ENCODE measurements around the gene NGRN.

The NGRN gene, protein sequence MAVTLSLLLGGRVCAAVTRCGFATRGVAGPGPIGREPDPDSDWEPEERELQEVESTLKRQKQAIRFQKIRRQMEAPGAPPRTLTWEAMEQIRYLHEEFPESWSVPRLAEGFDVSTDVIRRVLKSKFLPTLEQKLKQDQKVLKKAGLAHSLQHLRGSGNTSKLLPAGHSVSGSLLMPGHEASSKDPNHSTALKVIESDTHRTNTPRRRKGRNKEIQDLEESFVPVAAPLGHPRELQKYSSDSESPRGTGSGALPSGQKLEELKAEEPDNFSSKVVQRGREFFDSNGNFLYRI

DNA sequence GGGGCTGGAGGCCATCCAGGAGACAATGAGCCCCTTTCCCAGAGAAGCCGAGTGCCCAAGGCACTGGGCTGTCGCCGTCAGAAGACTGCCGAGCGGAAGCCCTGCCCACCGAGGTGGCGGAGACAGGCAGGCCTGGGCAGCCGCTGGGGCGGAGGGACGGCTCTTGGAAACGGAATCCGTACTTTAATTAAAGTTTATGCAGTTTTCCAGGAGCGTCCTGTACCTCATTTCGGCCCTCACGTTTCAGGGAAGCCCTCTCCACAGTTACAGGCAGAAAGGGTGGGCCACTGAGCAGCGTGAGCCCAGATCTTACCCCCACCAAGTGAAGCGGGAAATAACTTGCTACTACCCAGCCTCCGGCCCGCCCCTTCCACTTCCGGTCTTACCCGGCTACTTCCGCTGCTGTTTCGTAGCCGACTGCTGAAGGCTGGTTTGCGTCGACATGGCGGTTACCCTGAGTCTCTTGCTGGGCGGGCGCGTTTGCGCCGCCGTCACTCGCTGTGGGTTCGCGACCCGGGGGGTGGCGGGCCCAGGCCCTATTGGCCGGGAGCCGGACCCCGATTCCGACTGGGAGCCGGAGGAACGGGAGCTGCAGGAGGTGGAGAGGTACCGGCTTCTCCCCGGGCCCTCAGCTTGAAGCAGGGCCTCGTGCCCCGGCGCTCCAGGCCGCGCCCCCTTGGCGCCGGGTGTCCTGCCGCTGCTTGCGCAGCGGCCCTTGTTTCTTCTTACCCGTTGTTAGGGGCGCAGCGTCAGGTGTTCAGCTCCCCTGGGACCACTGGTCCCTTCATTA is at the start of gene NGRN:
Gene NGRN, plus strand, starts transcription at position 402 of the 790 bp plus-strand sequence. Its CDS starts 41 bp downstream, at position 443.
- Histone ChIP-seq H3K4me1 (peaks cover 0 to 48% (median 30%) of the 10 kb centered on the region in 4 donors), H3K9me3 (no peaks in the 10 kb centered on the region)
- intact Hi-C loops (cut with DNase I; ENCODE audit: low total_unique reads), result no loop called here

DNA sequence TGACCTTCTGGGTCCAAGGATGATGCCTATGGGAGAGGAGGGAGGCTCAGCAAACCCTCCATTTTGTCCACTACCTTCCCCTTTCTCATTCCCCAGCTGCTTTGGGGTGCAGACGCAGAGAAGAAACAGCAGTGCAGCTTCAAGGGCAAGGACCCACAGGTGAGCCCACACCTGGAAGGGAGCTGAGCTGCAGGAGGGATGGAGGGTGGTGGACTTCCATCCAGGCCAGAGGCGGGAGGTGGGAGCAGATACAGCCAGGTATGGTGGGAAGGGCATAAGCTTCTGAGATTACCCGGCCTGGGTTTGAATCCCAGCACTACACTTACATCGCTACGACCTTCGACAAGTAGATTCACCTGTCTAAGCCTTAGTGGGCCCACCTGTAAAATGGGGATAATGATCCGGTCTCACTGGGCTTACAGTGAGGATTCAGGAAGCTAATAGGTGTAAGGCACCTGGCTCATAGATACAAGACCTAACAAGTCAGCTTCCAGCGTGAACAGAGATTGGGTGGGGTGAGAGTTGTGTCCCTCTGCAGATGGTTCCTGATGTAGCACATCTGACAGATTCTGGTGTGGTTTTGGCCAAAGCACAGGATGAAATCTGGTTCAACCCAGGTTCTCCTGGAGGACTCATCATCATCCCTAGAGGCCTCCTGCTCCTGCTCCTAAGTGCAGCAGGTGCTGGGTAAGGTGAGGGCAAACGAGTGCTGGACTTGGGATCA is 47.6 kb upstream of the NGRN start:
- DNase-seq, result no peak
- H3K36me3 ChIP-seq, result peaks cover 0 to 46% (median 15%) of the 10 kb centered on the region in 3 donors
- intact Hi-C loops (cut with DNase I; ENCODE audit: low total_unique reads), result no loop called here
- no peaks in the 10 kb centered on the region for H3K27me3 ChIP-seq
- H3K27ac ChIP-seq, result no peak overlapping the region
- H3K9me3 ChIP-seq, result no peaks in the 10 kb centered on the region
- H3K4me3 ChIP-seq, result no peak overlapping the region
- TF ChIP-seq, protein P1, sequence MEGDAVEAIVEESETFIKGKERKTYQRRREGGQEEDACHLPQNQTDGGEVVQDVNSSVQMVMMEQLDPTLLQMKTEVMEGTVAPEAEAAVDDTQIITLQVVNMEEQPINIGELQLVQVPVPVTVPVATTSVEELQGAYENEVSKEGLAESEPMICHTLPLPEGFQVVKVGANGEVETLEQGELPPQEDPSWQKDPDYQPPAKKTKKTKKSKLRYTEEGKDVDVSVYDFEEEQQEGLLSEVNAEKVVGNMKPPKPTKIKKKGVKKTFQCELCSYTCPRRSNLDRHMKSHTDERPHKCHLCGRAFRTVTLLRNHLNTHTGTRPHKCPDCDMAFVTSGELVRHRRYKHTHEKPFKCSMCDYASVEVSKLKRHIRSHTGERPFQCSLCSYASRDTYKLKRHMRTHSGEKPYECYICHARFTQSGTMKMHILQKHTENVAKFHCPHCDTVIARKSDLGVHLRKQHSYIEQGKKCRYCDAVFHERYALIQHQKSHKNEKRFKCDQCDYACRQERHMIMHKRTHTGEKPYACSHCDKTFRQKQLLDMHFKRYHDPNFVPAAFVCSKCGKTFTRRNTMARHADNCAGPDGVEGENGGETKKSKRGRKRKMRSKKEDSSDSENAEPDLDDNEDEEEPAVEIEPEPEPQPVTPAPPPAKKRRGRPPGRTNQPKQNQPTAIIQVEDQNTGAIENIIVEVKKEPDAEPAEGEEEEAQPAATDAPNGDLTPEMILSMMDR (IDR thresholded peaks at IDR 0.05), result no peak
- H3K4me1 ChIP-seq, result peaks cover 0 to 18% (median 14%) of the 10 kb centered on the region in 4 donors

More for the DNA sequence above, at the start of gene NGRN:
- H3K27ac ChIP-seq, result peak within 1 kb of the TSS; percentile 90 to 95
- H3K36me3 ChIP-seq, result peaks cover 7 to 20% (median 19%) of the 10 kb centered on the region in 3 donors
- H3K27me3 ChIP-seq, result no peaks in the 10 kb centered on the region
- DNase-seq, result peak; percentile 93 to 96
- H3K4me3 ChIP-seq, result peak within 1 kb of the TSS; percentile 73 to 83
- TF ChIP-seq, protein P1 (IDR thresholded peaks at IDR 0.05), result no peak

DNA sequence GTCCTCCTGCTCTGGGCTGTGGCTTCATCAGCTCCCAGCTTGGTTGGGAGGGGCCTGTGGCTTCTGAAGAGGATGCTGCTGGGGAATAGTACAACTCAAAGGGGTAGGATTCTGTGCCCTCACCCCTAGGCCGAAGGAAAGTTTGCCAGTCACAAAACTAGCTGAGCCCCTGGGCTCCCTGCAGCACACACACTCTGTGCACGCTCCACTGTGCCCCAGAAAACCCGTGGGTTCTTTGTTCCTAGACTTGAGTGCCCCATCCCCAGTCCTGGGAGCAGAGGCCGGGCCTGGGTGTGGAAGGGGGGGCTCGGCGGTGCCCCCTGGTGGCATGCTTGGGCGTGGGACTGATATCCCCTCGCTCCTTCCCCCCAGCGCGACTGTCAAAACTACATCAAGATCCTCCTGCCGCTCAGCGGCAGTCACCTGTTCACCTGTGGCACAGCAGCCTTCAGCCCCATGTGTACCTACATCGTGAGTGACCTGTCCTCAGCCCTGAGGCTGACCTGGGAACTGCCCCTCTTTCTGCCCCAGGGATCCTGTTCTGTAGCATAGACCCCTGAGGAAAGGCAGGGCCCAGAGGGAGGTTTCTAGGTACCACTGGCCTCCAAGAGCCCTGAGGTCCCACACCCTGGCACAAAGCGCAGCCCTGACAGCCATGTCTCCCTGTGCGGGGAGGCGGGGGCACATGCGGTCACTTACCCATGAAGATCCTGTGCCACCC is 45.9 kb upstream of the NGRN start:
- intact Hi-C loops (cut with DNase I; ENCODE audit: low total_unique reads), result no loop called here
- DNase-seq, result no peak

DNA sequence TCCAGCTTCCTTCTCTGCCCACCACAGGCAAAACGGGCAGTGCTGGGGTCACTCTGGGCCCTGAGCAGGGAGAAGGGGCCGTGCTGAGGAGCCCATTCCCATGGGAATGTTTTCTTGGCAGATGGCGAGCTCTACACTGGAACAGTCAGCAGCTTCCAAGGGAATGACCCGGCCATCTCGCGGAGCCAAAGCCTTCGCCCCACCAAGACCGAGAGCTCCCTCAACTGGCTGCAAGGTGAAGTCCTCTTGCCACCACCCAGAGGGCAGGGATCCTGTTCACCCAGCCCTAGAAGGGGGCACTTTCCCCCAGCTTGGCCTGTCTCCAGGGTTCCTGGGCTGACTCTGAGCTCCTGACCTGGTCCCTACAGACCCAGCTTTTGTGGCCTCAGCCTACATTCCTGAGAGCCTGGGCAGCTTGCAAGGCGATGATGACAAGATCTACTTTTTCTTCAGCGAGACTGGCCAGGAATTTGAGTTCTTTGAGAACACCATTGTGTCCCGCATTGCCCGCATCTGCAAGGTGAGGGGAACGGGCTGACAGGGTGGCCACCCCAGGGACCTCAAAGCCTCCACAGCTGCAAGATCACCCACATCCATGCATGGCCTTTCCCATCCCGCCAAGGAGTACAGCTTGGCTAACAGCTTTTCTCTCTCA is 44.1 kb upstream of the NGRN start:
- H3K9me3 ChIP-seq, result no peaks in the 10 kb centered on the region
- DNase-seq, result peak; percentile 83 to 95
- peaks cover 32 to 81% (median 49%) of the 10 kb centered on the region in 3 donors for H3K36me3 ChIP-seq
- intact Hi-C loops (cut with DNase I; ENCODE audit: low total_unique reads), result no loop called here
- peak overlapping the region; percentile 64 to 66 for H3K27ac ChIP-seq
- H3K4me3 ChIP-seq, result no peak overlapping the region
- TF ChIP-seq, protein P1 (IDR thresholded peaks at IDR 0.05), result peak; percentile 81 to 87
- peaks cover 0 to 13% (median 11%) of the 10 kb centered on the region in 4 donors for H3K4me1 ChIP-seq
- no peaks in the 10 kb centered on the region for H3K27me3 ChIP-seq

More for the DNA sequence above, 45.9 kb upstream of the NGRN start:
- no peak overlapping the region for H3K4me3 ChIP-seq
- no peaks in the 10 kb centered on the region for H3K9me3 ChIP-seq
- no peaks in the 10 kb centered on the region for H3K27me3 ChIP-seq
- H3K27ac ChIP-seq, result peak overlapping the region in 1 of 2 donors; percentile 19
- peaks cover 14 to 64% (median 31%) of the 10 kb centered on the region in 3 donors for H3K36me3 ChIP-seq
- TF ChIP-seq, protein P1 (IDR thresholded peaks at IDR 0.05), result peak; percentile 57 to 71
- H3K4me1 ChIP-seq, result peaks cover 0 to 13% (median 11%) of the 10 kb centered on the region in 4 donors
